Effector CD4-positive, alpha-beta T cell (primary cell): ENCODE measurements around the gene MPZL1.
"Not testable (repeated sequence)": the region's sequence is repeated elsewhere in the genome, so short reads cannot be mapped to it uniquely, and the experiment has no call there.

Experiments
- DNase-seq: peaks from one replicate; pipeline ENCODE4 v3.0.0-alpha.2; 2020

MPZL1 gene

GRCh38 chr1:167719715-167720421 lies 1.9 kb upstream of the MPZL1 start:
- not testable (repeated sequence) for DNase-seq

GRCh38 chr1:167720965-167721616 lies 691 bp upstream of the MPZL1 start:
- no peak for DNase-seq

GRCh38 chr1:167722152-167722869 lies 529 bp downstream of the MPZL1 start:
- DNase-seq: no peak

- no peak for DNase-seq
Observed at GRCh38 chr1:167722870-167723251, 1.1 kb downstream of the MPZL1 start.

GRCh38 chr1:167723707-167724323 lies 2.0 kb downstream of the MPZL1 start:
- DNase-seq: no peak

- no peak for DNase-seq
Observed at GRCh38 chr1:167726008-167726407, 4.2 kb downstream of the MPZL1 start.

GRCh38 chr1:167728818-167729410 lies 7.1 kb downstream of the MPZL1 start:
- no peak for DNase-seq

GRCh38 chr1:167734227-167734626 lies 12.4 kb downstream of the MPZL1 start:
- DNase-seq: no peak

GRCh38 chr1:167734841-167735240 lies 13.1 kb downstream of the MPZL1 start:
- DNase-seq: no peak

- DNase-seq: no peak
Observed at GRCh38 chr1:167737169-167737568, 15.4 kb downstream of the MPZL1 start.

- no peak for DNase-seq
Observed at GRCh38 chr1:167738158-167738557, 16.4 kb downstream of the MPZL1 start.

- no peak for DNase-seq
Observed at GRCh38 chr1:167739752-167740151, 18.0 kb downstream of the MPZL1 start.

GRCh38 chr1:167741103-167741502 lies 19.3 kb downstream of the MPZL1 start:
- not testable (repeated sequence) for DNase-seq

GRCh38 chr1:167742392-167743057 lies 20.7 kb downstream of the MPZL1 start:
- not testable (repeated sequence) for DNase-seq

- DNase-seq: no peak
Observed at GRCh38 chr1:167744901-167745300, 23.1 kb downstream of the MPZL1 start.

GRCh38 chr1:167746013-167746672 lies 24.4 kb downstream of the MPZL1 start:
- DNase-seq: no peak

- DNase-seq: no peak
Observed at GRCh38 chr1:167746988-167747655, 25.3 kb downstream of the MPZL1 start.

- no peak for DNase-seq
Observed at GRCh38 chr1:167747988-167748387, 26.2 kb downstream of the MPZL1 start.

GRCh38 chr1:167748906-167749305 lies 27.1 kb downstream of the MPZL1 start:
- no peak for DNase-seq

- DNase-seq: no peak
Observed at GRCh38 chr1:167749741-167750140, 28.0 kb downstream of the MPZL1 start.

- DNase-seq: no peak
Observed at GRCh38 chr1:167750641-167751040, 28.9 kb downstream of the MPZL1 start.
